WI38 (cell line): Measurements from ENCODE around the gene IGF1R.
A peak's percentile ranks its signal among the peaks of the same experiment; 100 is the strongest.

Experiments
- H3K4me3 ChIP-seq: 2 replicates; pipeline ENCODE4 v1.5.1; 2011; ENCODE audit warnings: low read depth, mild to moderate bottlenecking, control low read depth, low read length
- TF ChIP-seq, protein P1 (sequence below): IDR thresholded peaks from 2 replicates; pipeline ENCODE4 v1.5.1; 2012; ENCODE audit warnings: low read depth, mild to moderate bottlenecking, control low read depth, low read length

The IGF1R gene

DNA sequence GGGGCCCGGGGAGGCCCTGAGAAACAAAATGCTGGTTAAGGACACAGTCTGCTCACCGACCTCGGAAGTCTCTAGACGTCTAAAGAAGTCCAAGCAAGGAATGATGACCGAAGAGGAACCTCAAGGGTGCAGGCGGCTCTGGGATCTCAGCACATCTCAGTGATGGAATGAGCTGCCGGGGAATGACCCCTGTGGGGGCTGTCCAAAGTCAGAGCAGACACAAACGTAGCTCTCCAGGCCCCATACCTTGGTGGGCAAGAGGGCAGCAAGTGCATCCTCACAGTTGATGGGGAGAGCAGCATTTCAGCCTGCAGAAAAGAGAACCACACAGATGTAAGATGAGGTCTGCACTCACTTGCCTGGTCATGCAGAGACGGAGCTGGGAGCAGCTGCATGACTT lies 129.1 kb downstream of the IGF1R start:
- TF ChIP-seq, protein P1, sequence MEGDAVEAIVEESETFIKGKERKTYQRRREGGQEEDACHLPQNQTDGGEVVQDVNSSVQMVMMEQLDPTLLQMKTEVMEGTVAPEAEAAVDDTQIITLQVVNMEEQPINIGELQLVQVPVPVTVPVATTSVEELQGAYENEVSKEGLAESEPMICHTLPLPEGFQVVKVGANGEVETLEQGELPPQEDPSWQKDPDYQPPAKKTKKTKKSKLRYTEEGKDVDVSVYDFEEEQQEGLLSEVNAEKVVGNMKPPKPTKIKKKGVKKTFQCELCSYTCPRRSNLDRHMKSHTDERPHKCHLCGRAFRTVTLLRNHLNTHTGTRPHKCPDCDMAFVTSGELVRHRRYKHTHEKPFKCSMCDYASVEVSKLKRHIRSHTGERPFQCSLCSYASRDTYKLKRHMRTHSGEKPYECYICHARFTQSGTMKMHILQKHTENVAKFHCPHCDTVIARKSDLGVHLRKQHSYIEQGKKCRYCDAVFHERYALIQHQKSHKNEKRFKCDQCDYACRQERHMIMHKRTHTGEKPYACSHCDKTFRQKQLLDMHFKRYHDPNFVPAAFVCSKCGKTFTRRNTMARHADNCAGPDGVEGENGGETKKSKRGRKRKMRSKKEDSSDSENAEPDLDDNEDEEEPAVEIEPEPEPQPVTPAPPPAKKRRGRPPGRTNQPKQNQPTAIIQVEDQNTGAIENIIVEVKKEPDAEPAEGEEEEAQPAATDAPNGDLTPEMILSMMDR: no peak
- no peak overlapping the region for H3K4me3 ChIP-seq

DNA sequence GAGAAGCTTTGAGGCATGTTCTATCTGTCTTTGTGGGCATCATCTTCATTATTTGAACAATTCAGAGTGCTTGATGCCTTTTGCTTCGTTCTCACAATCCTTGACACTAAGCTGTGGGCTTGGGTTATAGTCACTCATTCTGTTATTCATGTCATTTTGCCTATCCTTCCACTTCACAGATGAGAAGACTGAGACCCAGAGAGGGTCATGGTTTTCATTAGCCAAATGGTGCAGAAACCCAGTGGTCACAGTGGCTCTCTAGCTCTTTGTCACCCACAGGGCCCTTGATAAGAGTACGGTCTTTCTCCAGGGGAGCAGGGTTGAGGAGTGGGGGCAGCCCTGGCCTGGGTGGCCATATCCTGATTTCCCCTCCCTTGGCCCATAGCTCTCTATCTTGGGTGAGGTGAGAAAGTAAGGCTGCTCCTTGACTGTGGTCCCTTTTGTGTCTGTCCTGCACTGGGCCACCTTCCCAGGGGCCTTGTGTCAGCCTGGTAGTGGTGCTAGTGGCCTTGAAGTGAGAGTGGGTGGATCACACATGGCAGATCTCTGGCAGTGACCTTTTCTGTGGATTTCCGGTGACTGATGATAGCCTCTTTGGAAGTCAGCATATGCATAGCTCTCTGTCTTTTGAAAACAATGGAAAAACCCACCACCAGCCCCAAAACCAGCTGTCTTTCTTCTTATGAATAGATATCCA lies 130.1 kb downstream of the IGF1R start:
- no peak overlapping the region for H3K4me3 ChIP-seq
- TF ChIP-seq, protein P1: no peak

DNA sequence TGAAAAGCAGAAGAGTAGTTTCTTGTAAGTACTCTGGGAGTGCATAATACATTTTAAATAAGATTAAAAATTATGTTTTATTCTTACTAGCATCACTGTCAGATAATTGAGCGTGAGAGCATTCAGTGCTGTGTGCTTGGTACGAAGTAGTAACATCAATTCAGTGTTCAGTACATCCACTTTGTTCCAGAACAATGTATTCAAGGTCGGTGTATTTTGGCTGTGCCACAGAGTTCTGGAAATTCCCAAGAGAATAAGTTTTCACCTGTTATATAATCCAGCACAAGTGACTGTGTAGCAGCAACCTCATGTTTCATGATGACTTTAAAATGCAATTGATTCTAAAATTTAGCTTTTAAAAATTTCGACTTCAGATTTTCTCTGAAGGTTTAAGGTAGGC lies 130.6 kb downstream of the IGF1R start:
- TF ChIP-seq, protein P1: no peak
- no peak overlapping the region for H3K4me3 ChIP-seq

DNA sequence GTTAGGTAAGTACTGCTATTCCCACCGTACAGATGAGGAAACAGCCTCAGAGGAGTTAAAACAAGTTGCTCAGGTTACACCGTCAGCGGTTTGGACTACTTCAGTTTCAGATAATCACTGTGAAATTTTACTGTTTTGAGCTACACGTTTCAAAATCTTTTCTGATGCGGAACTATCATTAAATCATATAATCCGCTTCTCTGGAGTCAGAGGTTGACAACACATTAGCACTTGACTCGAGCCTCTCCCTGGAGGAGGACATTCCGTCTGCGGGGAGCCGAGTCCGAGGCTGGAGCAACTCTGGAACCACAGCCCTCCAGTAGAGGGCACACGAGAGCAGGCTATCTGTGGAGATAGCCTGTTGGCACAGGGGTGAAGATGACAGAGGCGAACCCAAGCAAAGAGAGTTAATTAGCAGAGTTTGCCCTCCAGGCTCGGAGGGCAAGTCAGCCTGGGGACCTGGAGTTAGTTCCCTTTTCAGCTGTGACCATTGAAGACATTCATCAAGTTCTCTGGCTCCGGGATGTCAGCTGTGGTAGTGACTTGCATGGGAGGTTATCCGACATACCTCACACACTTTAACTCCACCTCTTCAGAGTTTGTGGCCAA lies 131.2 kb downstream of the IGF1R start:
- TF ChIP-seq, protein P1: peak; percentile 94
- no peak overlapping the region for H3K4me3 ChIP-seq

DNA sequence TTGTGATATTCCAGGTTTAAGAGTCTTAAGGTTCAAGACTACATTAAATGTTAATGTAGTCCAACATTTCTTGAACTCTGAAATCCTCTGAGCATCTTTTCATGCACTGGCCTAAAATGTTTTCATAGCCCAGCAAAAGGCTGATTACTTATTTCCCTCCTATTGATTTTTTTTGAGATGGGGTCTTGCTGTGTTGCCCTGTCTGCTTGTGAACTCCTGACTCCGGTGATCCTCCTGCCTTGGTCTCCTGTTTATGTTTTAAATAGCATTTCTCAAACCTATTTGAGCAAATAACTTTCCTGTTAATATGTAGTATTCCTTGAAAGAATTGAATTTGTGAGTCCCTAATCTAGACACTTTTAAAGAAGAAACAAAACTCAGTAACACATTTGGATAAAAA lies 133.5 kb downstream of the IGF1R start:
- TF ChIP-seq, protein P1: no peak

DNA sequence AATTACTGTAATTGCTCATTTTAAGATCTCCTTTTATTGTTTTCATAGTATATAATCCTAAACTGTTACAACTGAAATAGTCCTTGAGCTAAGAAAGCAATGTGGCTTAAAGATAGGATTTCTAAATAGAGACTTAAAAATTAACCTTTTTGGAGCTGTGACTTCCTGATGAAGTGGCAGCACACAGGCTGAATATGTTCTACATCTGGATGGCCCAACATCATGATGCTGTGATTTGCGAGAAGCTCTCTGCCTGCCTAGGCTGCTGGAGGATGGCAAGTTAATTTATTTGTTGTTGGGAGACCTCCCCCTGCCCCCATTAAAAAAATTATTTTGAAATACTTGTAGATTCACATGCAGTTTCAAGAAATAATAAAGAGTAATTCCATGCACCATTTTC lies 134.5 kb downstream of the IGF1R start:
- no peak overlapping the region for H3K4me3 ChIP-seq
- TF ChIP-seq, protein P1: no peak

More for the DNA sequence above, 133.5 kb downstream of the IGF1R start:
- no peak overlapping the region for H3K4me3 ChIP-seq

DNA sequence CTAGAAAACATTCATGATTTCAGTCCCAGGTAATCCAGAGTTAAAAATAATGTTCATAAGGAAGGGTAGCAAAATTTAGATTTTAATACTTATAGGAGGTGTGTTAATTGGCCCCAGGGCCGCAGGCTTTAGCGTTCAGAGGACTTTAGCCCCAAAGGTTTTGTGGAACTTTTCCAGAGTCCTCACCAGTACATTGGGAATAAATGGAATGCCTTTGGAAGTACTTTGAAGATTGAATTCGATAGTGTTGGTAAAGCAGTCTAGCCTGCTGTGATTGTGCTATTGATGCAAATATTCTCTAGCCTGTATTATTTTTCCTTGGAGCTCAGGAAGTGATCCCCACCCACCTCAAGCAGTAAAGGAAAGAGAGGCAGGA lies 137.1 kb downstream of the IGF1R start:
- H3K4me3 ChIP-seq: no peak overlapping the region
- TF ChIP-seq, protein P1: no peak
